Keratinocyte (primary cell): ENCODE data around the gene H2AZ2.

ENCODE experiments used
- CTCF ChIP-seq, 3 experiments: IDR thresholded peaks in 1 of 3; conservative IDR thresholded peaks in 1 of 3; optimal IDR thresholded peaks in 1 of 3; 2 replicates in 2 of 3; 3 replicates in 1 of 3; pipeline versions ENCODE3 to v1.5.1; 2011; ENCODE audit warnings: low read length in 3 of 3, mild to moderate bottlenecking in 3 of 3, moderate library complexity in 2 of 3, control low read depth in 1 of 3, inconsistent platforms in 1 of 3; ENCODE audit not compliant: insufficient read depth in 2 of 3; ENCODE audit errors: extremely low read depth in 1 of 3
- EZH2 ChIP-seq: IDR thresholded peaks from one replicate; pipeline ENCODE4 v1.6.1; 2012; ENCODE audit warnings: inconsistent platforms, mild to moderate bottlenecking, low read length, moderate library complexity

DNA sequence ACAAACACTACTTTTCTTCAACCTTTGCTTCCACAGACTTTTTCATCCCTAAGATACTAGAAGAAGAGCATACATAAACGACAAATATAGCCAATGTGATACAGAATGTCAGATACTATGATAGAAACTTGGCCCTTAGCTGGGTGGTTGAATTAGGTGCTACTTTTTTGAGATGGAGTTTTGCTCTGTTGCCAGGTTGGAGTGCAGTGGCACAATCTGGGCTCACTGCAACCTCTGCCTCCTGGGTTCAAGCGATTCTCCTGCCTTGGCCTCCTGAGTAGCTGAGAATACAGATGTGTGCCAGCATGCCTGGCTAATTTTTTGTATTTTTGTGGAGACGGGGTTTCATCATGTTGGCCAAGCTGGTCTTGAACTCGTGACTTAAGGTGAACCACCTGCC lies 47.9 kb downstream of the H2AZ2 start:
- TF ChIP-seq CTCF (optimal IDR thresholded peaks at IDR 0.05 in 1 of 3, IDR thresholded peaks at IDR 0.05 in 1 of 3, conservative IDR thresholded peaks at IDR 0.05 in 1 of 3; ENCODE audit: extremely low read depth in 1 of 3, insufficient read depth in 2 of 3, low read length in 3 of 3) (no peak), EZH2 (no peak)
